Measurements from ENCODE around the gene ATP6V1E1.
A peak's percentile ranks its signal among the peaks of the same experiment; 100 is the strongest.
"Not testable (repeated sequence)": the region's sequence is repeated elsewhere in the genome, so short reads cannot be mapped to it uniquely, and the experiment has no call there.

The ATP6V1E1 gene
- 41.2 to 47.2 (median 41.4) reads per million in 3 donors for total RNA-seq

DNA sequence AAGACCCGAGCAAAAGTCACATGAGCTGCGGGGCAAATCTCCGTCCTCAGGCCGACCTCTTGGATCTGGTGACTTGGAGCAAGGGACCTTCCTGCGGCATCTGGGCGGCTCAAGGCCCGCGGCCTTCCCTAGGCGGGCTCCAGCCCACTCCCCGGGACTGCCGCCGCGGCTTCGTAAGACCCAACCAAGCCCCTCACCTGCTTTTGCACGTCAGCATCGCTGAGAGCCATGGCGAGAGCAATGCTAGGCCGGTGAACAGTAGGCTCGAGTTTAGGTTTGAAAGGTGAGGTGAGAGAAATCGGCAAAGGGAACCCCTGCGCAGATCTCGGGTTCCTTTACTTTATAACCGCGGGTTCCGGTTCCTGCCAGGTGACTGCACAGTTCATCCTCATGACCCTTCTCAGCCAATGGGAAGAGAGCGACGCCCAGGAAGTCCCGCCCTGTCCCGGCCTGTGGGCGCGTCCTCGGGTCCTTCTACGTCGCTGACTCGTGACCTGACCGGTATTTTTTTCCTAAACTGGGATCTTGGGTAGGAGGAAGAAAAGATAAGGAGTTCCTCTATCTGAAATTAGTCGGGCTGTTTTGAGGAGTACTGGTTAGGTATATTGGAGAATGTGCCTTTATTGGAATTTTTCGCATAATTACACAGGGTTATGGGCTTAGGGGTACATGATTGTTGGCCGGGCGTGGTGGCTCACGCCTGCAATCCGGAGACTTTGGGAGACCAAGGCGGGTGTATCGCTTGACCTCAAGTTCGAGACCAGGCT lies at the start of gene ATP6V1E1:
Gene ATP6V1E1, minus strand, starts transcription at position 344 of the 767 bp plus-strand sequence. Its CDS starts 114 bp downstream, at position 230.
- Histone ChIP-seq H3K4me1 (ENCODE audit: control insufficient read depth, insufficient read depth, low read length, poor library complexity, severe bottlenecking) (peaks cover 7% of the 10 kb centered on the region), H3K27me3 (replicated peaks; ENCODE audit: control insufficient read depth, insufficient read depth, low read length, poor library complexity, severe bottlenecking) (no peaks in the 10 kb centered on the region), H3K9me3 (ENCODE audit: control insufficient read depth, low read length) (no peaks in the 10 kb centered on the region), H3K4me3 (ENCODE audit: insufficient read depth, low read depth, low read length, poor library complexity, severe bottlenecking) (peak within 1 kb of the TSS; percentile 100), H3K27ac (ENCODE audit: insufficient read depth, low read length, poor library complexity, severe bottlenecking) (peak within 1 kb of the TSS; percentile 96), H3K36me3 (ENCODE audit: control insufficient read depth, insufficient read depth, low read length) (no peaks in the 10 kb centered on the region)
- DNase-seq: peak; percentile 89 to 95 (median 93)

DNA sequence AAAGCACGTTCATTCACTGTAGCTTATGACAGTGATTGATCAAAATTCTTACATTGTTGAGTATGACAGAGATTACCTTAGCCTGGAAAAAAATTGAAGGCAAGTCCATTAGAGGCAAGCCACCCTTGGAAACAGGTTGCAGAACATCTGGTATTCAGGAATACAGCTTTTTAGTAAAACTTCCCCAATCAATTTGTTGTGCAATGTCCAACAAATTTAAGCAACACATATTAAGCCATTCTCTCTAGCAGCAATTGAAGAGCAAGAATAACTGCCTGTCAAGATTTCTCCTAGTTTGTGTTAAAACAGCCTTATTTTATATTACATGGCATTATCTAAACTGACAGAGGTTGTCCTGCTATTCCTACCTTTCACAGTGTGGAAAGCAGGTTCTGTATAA lies 47.0 kb upstream of the ATP6V1E1 start:
- Histone ChIP-seq H3K4me3 (ENCODE audit: insufficient read depth, low read depth, low read length, poor library complexity, severe bottlenecking) (no peak overlapping the region), H3K36me3 (ENCODE audit: control insufficient read depth, insufficient read depth, low read length) (no peaks in the 10 kb centered on the region), H3K27ac (ENCODE audit: insufficient read depth, low read length, poor library complexity, severe bottlenecking) (no peak overlapping the region), H3K27me3 (replicated peaks; ENCODE audit: control insufficient read depth, insufficient read depth, low read length, poor library complexity, severe bottlenecking) (no peaks in the 10 kb centered on the region), H3K4me1 (ENCODE audit: control insufficient read depth, insufficient read depth, low read length, poor library complexity, severe bottlenecking) (no peaks in the 10 kb centered on the region), H3K9me3 (ENCODE audit: control insufficient read depth, low read length) (no peaks in the 10 kb centered on the region)
- DNase-seq: no peak

DNA sequence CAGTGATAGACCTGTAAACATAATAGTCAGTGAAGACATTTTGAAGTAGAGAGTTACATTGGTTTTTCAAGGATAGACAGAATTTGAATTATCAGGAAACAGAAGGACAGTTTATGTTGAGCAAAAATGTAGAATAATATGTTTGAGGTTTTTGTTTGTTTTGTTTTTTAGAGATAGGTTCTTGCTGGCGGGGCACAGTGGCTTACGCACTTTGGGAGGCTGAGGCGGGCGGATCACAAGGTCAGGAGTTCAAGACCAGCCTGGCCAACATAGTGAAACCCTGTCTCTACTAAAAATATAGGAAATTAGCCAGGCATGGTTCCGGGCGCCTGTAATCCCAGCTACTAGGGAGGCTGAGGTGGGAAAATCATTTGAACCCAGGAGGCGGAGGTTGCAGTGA lies 45.6 kb upstream of the ATP6V1E1 start:
- no peak for DNase-seq
- no peak overlapping the region for H3K27ac ChIP-seq (ENCODE audit: insufficient read depth, low read length, poor library complexity, severe bottlenecking)

GRCh38 chr22:17672417-17672991 lies 44.0 kb upstream of the ATP6V1E1 start:
- H3K36me3 ChIP-seq (ENCODE audit: control insufficient read depth, insufficient read depth, low read length): no peaks in the 10 kb centered on the region
- H3K27ac ChIP-seq (ENCODE audit: insufficient read depth, low read length, poor library complexity, severe bottlenecking): no peak overlapping the region
- no peak overlapping the region for H3K4me3 ChIP-seq (ENCODE audit: insufficient read depth, low read depth, low read length, poor library complexity, severe bottlenecking)
- no peak for DNase-seq
- H3K4me1 ChIP-seq (ENCODE audit: control insufficient read depth, insufficient read depth, low read length, poor library complexity, severe bottlenecking): no peaks in the 10 kb centered on the region
- H3K27me3 ChIP-seq (replicated peaks; ENCODE audit: control insufficient read depth, insufficient read depth, low read length, poor library complexity, severe bottlenecking): no peaks in the 10 kb centered on the region
- no peaks in the 10 kb centered on the region for H3K9me3 ChIP-seq (ENCODE audit: control insufficient read depth, low read length)

More for the DNA sequence above, 45.6 kb upstream of the ATP6V1E1 start:
- Histone ChIP-seq H3K36me3 (ENCODE audit: control insufficient read depth, insufficient read depth, low read length) (no peaks in the 10 kb centered on the region), H3K27me3 (replicated peaks; ENCODE audit: control insufficient read depth, insufficient read depth, low read length, poor library complexity, severe bottlenecking) (no peaks in the 10 kb centered on the region), H3K9me3 (ENCODE audit: control insufficient read depth, low read length) (no peaks in the 10 kb centered on the region), H3K4me3 (ENCODE audit: insufficient read depth, low read depth, low read length, poor library complexity, severe bottlenecking) (no peak overlapping the region), H3K4me1 (ENCODE audit: control insufficient read depth, insufficient read depth, low read length, poor library complexity, severe bottlenecking) (no peaks in the 10 kb centered on the region)

GRCh38 chr22:17671521-17672092 lies 43.1 kb upstream of the ATP6V1E1 start:
- H3K9me3 ChIP-seq (ENCODE audit: control insufficient read depth, low read length); H3K27me3 ChIP-seq (replicated peaks; ENCODE audit: control insufficient read depth, insufficient read depth, low read length, poor library complexity, severe bottlenecking); H3K4me1 ChIP-seq (ENCODE audit: control insufficient read depth, insufficient read depth, low read length, poor library complexity, severe bottlenecking); H3K36me3 ChIP-seq (ENCODE audit: control insufficient read depth, insufficient read depth, low read length); H3K27ac ChIP-seq (ENCODE audit: insufficient read depth, low read length, poor library complexity, severe bottlenecking); DNase-seq; H3K4me3 ChIP-seq (ENCODE audit: insufficient read depth, low read depth, low read length, poor library complexity, severe bottlenecking): not testable (repeated sequence)

DNA sequence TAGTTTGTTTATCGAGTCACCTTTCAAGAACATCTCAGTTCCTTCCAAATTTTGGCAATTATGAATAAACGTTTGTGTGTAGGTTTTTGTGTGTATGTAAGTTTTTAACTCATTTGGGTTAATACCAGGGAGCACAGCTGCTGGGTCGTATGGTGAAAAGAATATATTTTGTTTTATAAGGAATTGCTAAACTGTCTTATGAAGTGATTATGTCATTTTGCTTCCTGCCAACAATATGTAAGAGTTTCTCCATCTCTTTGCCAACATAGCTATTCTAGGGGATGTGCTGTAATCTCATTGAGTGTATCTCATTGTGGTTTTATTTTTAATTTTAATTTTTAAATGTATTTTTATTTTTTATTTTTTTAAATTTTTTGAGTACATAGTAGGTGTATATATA lies 37.3 kb upstream of the ATP6V1E1 start:
- no peak for DNase-seq
- Histone ChIP-seq H3K9me3 (ENCODE audit: control insufficient read depth, low read length) (no peaks in the 10 kb centered on the region), H3K27me3 (replicated peaks; ENCODE audit: control insufficient read depth, insufficient read depth, low read length, poor library complexity, severe bottlenecking) (no peaks in the 10 kb centered on the region), H3K36me3 (ENCODE audit: control insufficient read depth, insufficient read depth, low read length) (peaks cover 15% of the 10 kb centered on the region), H3K4me3 (ENCODE audit: insufficient read depth, low read depth, low read length, poor library complexity, severe bottlenecking) (no peak overlapping the region), H3K27ac (ENCODE audit: insufficient read depth, low read length, poor library complexity, severe bottlenecking) (no peak overlapping the region), H3K4me1 (ENCODE audit: control insufficient read depth, insufficient read depth, low read length, poor library complexity, severe bottlenecking) (no peaks in the 10 kb centered on the region)

DNA sequence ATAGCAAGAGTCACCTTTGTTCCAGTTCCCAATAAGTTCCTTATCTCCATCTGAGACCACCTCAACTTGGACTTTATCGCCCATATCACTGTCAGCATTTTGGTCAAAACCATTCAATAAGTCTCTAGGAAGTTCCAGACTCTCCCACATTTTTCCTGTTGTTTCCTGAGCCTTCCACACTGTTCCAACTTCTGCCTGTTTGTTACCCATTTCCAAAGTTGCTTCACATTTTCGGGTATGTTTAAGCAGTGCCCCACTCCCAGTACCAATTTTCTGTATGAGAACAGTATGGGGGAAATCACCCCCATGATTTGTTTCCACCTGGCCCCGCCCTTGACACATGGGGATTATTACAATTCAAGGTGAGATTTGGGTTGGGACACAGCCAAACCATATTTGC lies 36.7 kb upstream of the ATP6V1E1 start:
- Histone ChIP-seq H3K36me3 (ENCODE audit: control insufficient read depth, insufficient read depth, low read length) (peaks cover 15% of the 10 kb centered on the region), H3K27me3 (replicated peaks; ENCODE audit: control insufficient read depth, insufficient read depth, low read length, poor library complexity, severe bottlenecking) (no peaks in the 10 kb centered on the region), H3K27ac (ENCODE audit: insufficient read depth, low read length, poor library complexity, severe bottlenecking) (no peak overlapping the region), H3K4me3 (ENCODE audit: insufficient read depth, low read depth, low read length, poor library complexity, severe bottlenecking) (no peak overlapping the region), H3K4me1 (ENCODE audit: control insufficient read depth, insufficient read depth, low read length, poor library complexity, severe bottlenecking) (no peaks in the 10 kb centered on the region), H3K9me3 (ENCODE audit: control insufficient read depth, low read length) (no peaks in the 10 kb centered on the region)
- DNase-seq: no peak

DNA sequence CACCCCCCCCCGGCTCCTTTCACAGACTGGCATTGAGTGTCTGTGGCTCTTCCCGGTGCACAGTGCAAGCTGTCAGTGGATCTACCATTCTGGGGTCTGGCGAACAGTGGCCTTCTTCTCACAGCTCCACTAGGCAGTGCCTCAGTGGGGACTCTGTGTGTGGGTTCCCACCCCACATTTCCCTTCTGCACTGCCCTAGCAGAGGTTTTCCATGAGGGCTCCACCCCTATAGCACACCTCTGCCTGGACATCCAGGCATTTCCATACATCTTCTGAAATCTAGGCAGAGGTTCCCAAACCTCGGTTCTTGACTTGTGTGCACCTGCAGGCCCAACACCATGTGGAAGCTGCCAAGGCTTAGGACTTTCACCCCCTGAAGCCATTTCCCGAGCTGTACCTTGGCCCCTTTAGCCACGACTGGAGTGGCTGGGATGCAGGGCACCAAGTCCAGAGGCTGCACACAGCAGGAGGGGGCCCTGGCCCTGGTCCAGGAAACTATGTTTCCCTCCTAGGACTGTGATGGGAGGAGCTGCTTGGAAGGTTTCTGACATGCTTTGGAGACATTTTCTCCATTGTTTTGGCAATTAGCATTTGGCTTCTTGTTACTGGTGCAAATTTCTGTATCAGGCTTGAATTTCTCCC lies 36.0 kb upstream of the ATP6V1E1 start:
- peaks cover 15% of the 10 kb centered on the region for H3K36me3 ChIP-seq (ENCODE audit: control insufficient read depth, insufficient read depth, low read length)
- H3K27ac ChIP-seq (ENCODE audit: insufficient read depth, low read length, poor library complexity, severe bottlenecking): no peak overlapping the region
- H3K4me3 ChIP-seq (ENCODE audit: insufficient read depth, low read depth, low read length, poor library complexity, severe bottlenecking): no peak overlapping the region
- no peaks in the 10 kb centered on the region for H3K9me3 ChIP-seq (ENCODE audit: control insufficient read depth, low read length)
- H3K27me3 ChIP-seq (replicated peaks; ENCODE audit: control insufficient read depth, insufficient read depth, low read length, poor library complexity, severe bottlenecking): no peaks in the 10 kb centered on the region
- DNase-seq: no peak
- H3K4me1 ChIP-seq (ENCODE audit: control insufficient read depth, insufficient read depth, low read length, poor library complexity, severe bottlenecking): no peaks in the 10 kb centered on the region

DNA sequence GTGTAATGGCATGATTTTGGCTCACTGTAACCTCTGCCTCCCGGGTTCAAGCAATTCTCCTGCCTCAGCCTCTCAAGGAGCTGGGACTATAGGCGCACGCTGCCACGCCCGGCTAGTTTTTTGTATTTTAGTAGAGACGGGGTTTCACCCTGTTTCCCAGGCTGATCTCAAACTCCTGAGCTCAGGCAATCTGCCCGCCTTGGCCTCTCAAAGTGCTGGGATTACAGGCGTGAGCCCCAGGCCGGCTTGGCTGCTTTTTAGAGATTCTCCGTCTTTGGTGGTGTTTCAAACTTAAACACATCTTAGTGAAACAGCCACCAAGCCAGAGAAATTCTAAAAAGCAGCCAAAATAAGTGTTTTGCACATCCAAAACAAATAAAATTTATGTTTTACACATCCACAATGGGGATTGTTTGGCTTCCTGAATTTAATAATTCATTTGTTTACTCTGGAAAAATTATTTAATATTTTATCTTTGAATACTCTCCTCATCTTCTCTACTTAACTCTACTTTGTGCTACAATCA lies 28.4 kb upstream of the ATP6V1E1 start:
- Histone ChIP-seq H3K9me3 (ENCODE audit: control insufficient read depth, low read length) (no peaks in the 10 kb centered on the region), H3K27ac (ENCODE audit: insufficient read depth, low read length, poor library complexity, severe bottlenecking) (no peak overlapping the region), H3K36me3 (ENCODE audit: control insufficient read depth, insufficient read depth, low read length) (peaks cover 9% of the 10 kb centered on the region), H3K27me3 (replicated peaks; ENCODE audit: control insufficient read depth, insufficient read depth, low read length, poor library complexity, severe bottlenecking) (no peaks in the 10 kb centered on the region), H3K4me3 (ENCODE audit: insufficient read depth, low read depth, low read length, poor library complexity, severe bottlenecking) (no peak overlapping the region), H3K4me1 (ENCODE audit: control insufficient read depth, insufficient read depth, low read length, poor library complexity, severe bottlenecking) (no peaks in the 10 kb centered on the region)
- DNase-seq: no peak
